HepG2 (cell line): ENCODE measurements around the gene DTD2. TPM values are rescaled to one million over a fixed set of nuclear protein-coding genes. Genes with fewer than 3 reads are reported as not detected.

Experiments
- GRHL1 ChIP-seq: sonication (generic); formaldehyde crosslinking; conservative IDR thresholded peaks from 2 replicates; pipeline ENCODE4 v1.8.0; 2022; ENCODE audit warnings: missing genetic modification reagents
- IRF1 ChIP-seq: sonication (generic); formaldehyde crosslinking; IDR thresholded peaks from 2 replicates; pipeline ENCODE4 v1.4.0; 2020; ENCODE audit warnings: low read depth, mild to moderate bottlenecking, missing genetic modification reagents
- KLF11 ChIP-seq: IDR thresholded peaks from 2 replicates; pipeline ENCODE4 v1.6.1; 2016; ENCODE audit warnings: missing compliant biosample characterization
- KLF6 ChIP-seq: IDR thresholded peaks from 2 replicates; pipeline ENCODE4 v1.8.0; 2016; ENCODE audit warnings: missing biosample characterization, missing genetic modification reagents
- MLXIP ChIP-seq: sonication (generic); formaldehyde crosslinking; IDR thresholded peaks from 2 replicates; pipeline ENCODE4 v1.9.0; 2021; ENCODE audit warnings: missing genetic modification reagents, borderline replicate concordance
- PHF8 ChIP-seq: sonication (generic); formaldehyde crosslinking; IDR thresholded peaks from 2 replicates; pipeline ENCODE4 v1.5.0; 2020; ENCODE audit warnings: missing genetic modification reagents
- POLR2AphosphoS2 ChIP-seq: IDR thresholded peaks from 2 replicates; pipeline ENCODE4 v1.6.1; 2011; ENCODE audit warnings: low read depth, low read length, improper control_type of control experiment
- PRDM4 ChIP-seq: sonication (generic); formaldehyde crosslinking; IDR thresholded peaks from 2 replicates; pipeline ENCODE4 v1.9.0; 2021; ENCODE audit warnings: missing genetic modification reagents, borderline replicate concordance
- TRIM22 ChIP-seq: fragments of 450-650 bp; IDR thresholded peaks from 2 replicates; pipeline ENCODE4 v1.6.1; 2017
- ZFP36L2 ChIP-seq: sonication (generic); formaldehyde crosslinking; IDR thresholded peaks from 2 replicates; pipeline ENCODE4 v1.4.0; 2020; ENCODE audit warnings: missing genetic modification reagents
- ZNF362 ChIP-seq: sonication (generic); formaldehyde crosslinking; IDR thresholded peaks from 2 replicates; pipeline ENCODE4 v1.4.0; 2020; ENCODE audit warnings: missing genetic modification reagents, mild to moderate bottlenecking, borderline replicate concordance
- ZNF552 ChIP-seq: sonication (generic); formaldehyde crosslinking; IDR thresholded peaks from 2 replicates; pipeline ENCODE4 v1.9.0; 2022; ENCODE audit warnings: missing genetic modification reagents, mild to moderate bottlenecking, borderline replicate concordance
- ZNF678 ChIP-seq: sonication (generic); formaldehyde crosslinking; IDR thresholded peaks from 2 replicates; pipeline ENCODE4 v1.4.0; 2020; ENCODE audit warnings: mild to moderate bottlenecking, missing genetic modification reagents
- ZNF709 ChIP-seq: sonication (generic); formaldehyde crosslinking; IDR thresholded peaks from 2 replicates; pipeline ENCODE4 v1.5.0; 2020; ENCODE audit warnings: mild to moderate bottlenecking, missing genetic modification reagents
- ZNF770 ChIP-seq: sonication (generic); formaldehyde crosslinking; IDR thresholded peaks from 2 replicates; pipeline ENCODE4 v1.5.0; 2020; ENCODE audit warnings: mild to moderate bottlenecking, missing genetic modification reagents
- polyA plus RNA-seq, 8 experiments: library from polyadenylated mRNA; depleted of rRNA in 3 of 8; stranded (reverse) in 7 of 8; unstranded in 1 of 8; fragments of >200 nt; fragmentation: Illumina TruSeq in 4 of 8; extraction: Trizol in 4 of 8; gene quantifications; 2 replicates each; pipeline versions ENCODE4 v1.2.1 to v1.2.3, GENCODE V29; 2011 to 2016; ENCODE audit warnings: low read depth in 4 of 8, missing spikeins in 1 of 8, mixed read lengths in 1 of 8; ENCODE audit not compliant: insufficient read depth in 1 of 8
- total RNA-seq, 5 experiments: library from RNA; depleted of rRNA; stranded (reverse); fragments of >200 nt; fragmentation: Illumina TruSeq; extraction: Trizol; gene quantifications; 2 replicates each; pipeline ENCODE4 v1.2.3, GENCODE V29; 2016; ENCODE audit warnings: low read depth in 1 of 5

DTD2 gene
- total and polyA plus RNA-seq, 2 of the 13 experiments (the other 11 are each of a cell fraction or from before 2014, with no cell fraction given): 22.3 to 49.8 TPM

GRCh38 chr14:31420319-31421111 is 36.8 kb downstream of the DTD2 start, which contains the start of gene HEATR5A (continued):
- TF ChIP-seq POLR2AphosphoS2 (peak; percentile 99), ZNF552 (CRISPR knock-in tag) (peak; percentile 96), ZNF362 (peak; percentile 85), MLXIP (CRISPR knock-in tag) (peak; percentile 53; the same call in 1 of the 2 replicates), ZFP36L2 (CRISPR knock-in tag) (peak; percentile 92), PHF8 (CRISPR knock-in tag) (peak; percentile 100), KLF11 (CRISPR knock-in tag) (peak; percentile 98), IRF1 (CRISPR knock-in tag) (no peak; the same call in 1 of the 2 replicates), TRIM22 (no peak), GRHL1 (peak; percentile 37; the same call in 1 of the 2 replicates), KLF6 (CRISPR knock-in tag) (peak; percentile 99), ZNF770 (peak; percentile 87), ZNF678 (peak; percentile 99), ZNF709 (CRISPR knock-in tag) (peak; percentile 99), PRDM4 (0 out of 2 replicates have a peak, but pooled peaks have one; percentile 84)
